ENCODE data around the gene ALKAL2.

GRCh38 chr2:262117-262516 lies 25.8 kb downstream of the ALKAL2 start:
- no peak for TF ChIP-seq BRF2 (CRISPR knock-in tag; IDR thresholded peaks at IDR 0.05)
- TF ChIP-seq PREB (CRISPR knock-in tag; IDR thresholded peaks at IDR 0.05): no peak
- peak in 1 of 2 experiments; percentile 46; a peak in 2 of 4 replicates for TF ChIP-seq POLR2A (IDR thresholded peaks at IDR 0.05; ENCODE audit: insufficient read depth in 1 of 2, low read depth in 2 of 2, low read length in 2 of 2)
- no peak for TF ChIP-seq YY1 (IDR thresholded peaks at IDR 0.05; ENCODE audit: insufficient read depth, insufficient replicate concordance, low read depth, low read length)
- TF ChIP-seq EP300 (IDR thresholded peaks at IDR 0.05; ENCODE audit: low read depth in 2 of 2, low read length in 2 of 2): peak in 1 of 2 experiments; percentile 54; a peak in 1 of 4 replicates
- no peak for TF ChIP-seq EP300 (CRISPR knock-in tag; IDR thresholded peaks at IDR 0.05; ENCODE audit: borderline replicate concordance)
- TF ChIP-seq ZNF780A (CRISPR knock-in tag; IDR thresholded peaks at IDR 0.05): no peak
- TF ChIP-seq HOXA3 (CRISPR knock-in tag; IDR thresholded peaks at IDR 0.05): no peak
- no peak for TF ChIP-seq EEA1 (CRISPR knock-in tag; IDR thresholded peaks at IDR 0.05; ENCODE audit: borderline replicate concordance)
- TF ChIP-seq ZBTB21 (CRISPR knock-in tag; IDR thresholded peaks at IDR 0.05): no peak
- TF ChIP-seq SP2 (CRISPR knock-in tag; IDR thresholded peaks at IDR 0.05): no peak
- TF ChIP-seq, protein P1, sequence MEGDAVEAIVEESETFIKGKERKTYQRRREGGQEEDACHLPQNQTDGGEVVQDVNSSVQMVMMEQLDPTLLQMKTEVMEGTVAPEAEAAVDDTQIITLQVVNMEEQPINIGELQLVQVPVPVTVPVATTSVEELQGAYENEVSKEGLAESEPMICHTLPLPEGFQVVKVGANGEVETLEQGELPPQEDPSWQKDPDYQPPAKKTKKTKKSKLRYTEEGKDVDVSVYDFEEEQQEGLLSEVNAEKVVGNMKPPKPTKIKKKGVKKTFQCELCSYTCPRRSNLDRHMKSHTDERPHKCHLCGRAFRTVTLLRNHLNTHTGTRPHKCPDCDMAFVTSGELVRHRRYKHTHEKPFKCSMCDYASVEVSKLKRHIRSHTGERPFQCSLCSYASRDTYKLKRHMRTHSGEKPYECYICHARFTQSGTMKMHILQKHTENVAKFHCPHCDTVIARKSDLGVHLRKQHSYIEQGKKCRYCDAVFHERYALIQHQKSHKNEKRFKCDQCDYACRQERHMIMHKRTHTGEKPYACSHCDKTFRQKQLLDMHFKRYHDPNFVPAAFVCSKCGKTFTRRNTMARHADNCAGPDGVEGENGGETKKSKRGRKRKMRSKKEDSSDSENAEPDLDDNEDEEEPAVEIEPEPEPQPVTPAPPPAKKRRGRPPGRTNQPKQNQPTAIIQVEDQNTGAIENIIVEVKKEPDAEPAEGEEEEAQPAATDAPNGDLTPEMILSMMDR (CRISPR knock-in tag; IDR thresholded peaks at IDR 0.05): 0 out of 2 replicates have a peak, but pooled peaks have one; percentile 17
- TF ChIP-seq HOXA5 (CRISPR knock-in tag; IDR thresholded peaks at IDR 0.05): no peak
- no peak for TF ChIP-seq BHLHE40 (IDR thresholded peaks at IDR 0.05; ENCODE audit: low read length)

All from HepG2 (cell line).